GM12874 (cell line): Measurements from ENCODE around the gene PCSK6.

Experiments
- CTCF ChIP-seq: IDR thresholded peaks from 2 replicates; pipeline ENCODE4 v1.5.1; 2011; ENCODE audit warnings: low read depth, mild to moderate bottlenecking, control low read depth, low read length, moderate library complexity; ENCODE audit not compliant: insufficient read depth

The PCSK6 gene

DNA sequence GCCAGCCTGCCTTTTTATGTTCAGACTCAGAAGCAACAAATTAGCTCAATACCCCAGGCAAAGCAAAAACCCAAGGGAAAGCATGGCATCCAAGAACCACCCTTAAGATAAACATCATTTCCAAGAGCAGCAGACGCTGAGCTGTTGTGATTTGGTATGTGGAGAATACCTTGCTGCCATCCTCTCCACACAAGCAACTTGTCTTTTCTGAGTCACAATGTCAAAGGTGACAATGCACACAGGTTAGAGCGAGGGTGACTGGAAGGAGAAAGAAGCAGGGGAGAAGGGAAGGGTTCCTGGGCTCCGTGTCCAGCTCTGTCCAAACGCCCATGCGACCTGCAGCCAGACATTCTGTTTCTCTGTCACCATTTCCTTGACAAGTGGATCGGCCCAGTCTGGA is 6.0 kb downstream of the PCSK6 start:
- no peak for TF ChIP-seq CTCF

- no peak for TF ChIP-seq CTCF
Measured at GRCh38 chr15:101482526-101483371, 6.8 kb downstream of the PCSK6 start.

GRCh38 chr15:101481917-101482525 is 7.5 kb downstream of the PCSK6 start:
- TF ChIP-seq CTCF = no peak

DNA sequence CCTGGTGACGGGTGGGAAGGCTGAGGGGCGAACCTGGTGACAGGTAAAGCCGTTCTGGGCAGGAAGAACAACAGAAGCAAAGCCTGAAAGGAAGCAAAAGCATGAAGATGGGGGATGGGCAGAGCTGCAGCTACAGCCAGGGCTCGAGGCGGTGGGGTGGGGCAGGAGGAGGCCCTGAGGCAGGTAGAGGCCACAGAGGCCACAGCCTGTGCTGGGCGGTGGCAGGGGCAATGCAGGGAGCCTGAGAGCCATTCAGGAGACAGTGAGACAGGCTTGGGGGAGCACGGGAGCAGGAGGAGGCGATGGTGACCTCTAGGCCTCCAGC is 8.2 kb downstream of the PCSK6 start:
- TF ChIP-seq CTCF = no peak

- TF ChIP-seq CTCF = no peak
Measured at GRCh38 chr15:101480613-101481380, 8.7 kb downstream of the PCSK6 start.

DNA sequence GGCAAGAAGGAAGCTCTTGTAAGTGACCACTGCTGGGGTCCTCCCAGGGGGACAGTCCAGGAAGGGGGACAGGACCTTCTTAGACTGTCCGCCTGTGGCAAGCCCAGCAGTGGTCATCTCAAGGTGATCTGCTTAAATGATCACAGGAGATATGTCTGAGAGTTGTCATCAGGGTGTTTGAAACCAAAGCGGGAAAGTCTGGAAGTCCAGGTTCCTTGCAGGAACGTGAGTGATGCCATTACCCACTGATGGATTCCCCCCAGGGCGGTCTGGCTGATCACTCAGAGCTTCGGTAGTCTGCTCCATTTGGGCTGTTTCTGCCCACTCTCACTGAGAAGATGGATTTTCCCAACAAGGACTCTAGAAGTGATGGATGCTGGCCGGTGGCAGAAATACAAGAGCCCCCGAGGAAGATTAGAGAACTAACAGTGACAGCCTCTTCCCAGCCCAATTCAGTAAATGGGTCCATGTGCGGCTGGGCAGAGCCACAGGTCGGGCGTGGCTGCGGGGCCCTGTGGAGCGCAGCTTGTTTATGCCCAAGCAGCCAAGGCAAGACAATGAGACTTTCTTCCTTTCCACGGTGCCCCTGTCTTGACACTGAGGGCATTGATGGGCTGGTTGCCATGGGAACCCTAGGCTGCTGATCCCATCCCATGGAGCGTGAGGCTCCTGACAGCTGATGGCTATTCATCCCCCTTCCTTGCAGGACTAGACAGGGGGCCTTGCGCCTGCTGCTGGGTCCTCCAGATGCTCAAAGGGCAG is 9.5 kb downstream of the PCSK6 start:
- no peak for TF ChIP-seq CTCF
